ENCODE results near the gene TAF3.
A peak's percentile ranks its signal among the peaks of the same experiment; 100 is the strongest.
"Not testable (repeated sequence)": the region's sequence is repeated elsewhere in the genome, so short reads cannot be mapped to it uniquely, and the experiment has no call there.

TAF3 gene

DNA sequence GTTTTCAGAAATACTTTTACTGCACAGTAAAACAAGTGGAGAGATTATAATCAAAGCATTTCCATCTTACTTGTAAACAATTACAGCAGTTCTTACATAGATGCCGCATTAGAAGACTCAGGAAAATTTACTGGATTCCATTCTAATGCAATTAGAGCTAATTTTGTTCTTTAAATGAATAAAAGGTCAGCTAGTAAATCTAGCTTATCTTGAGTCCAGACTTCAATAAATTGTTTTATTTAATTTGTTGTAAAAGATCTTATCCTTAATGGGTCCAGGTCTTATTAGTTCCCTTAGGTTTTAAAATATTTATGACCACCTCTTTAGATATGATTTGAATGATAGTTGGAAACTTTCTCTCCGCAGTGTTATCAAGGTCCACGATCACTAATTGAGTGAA lies 166.0 kb downstream of the TAF3 start:
- no peak for DNase-seq

DNA sequence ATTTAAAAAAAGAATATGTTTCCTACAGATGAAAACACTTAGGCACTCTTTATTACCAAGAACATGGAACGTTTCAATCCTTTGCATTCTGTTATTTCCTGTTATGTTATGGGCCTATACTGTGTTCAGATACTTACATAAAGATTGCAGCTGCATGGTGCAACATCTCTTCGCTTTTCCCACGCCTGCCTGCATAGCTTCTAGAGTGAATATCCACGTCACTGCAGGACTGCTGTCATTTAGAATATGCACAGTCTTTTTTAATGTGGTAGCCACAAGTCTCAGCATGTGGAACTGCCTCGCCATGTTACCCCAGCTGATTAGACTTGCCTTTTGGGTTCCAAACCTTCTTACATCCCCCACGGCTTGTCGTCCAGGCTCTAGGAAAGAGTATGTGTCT lies 166.6 kb downstream of the TAF3 start:
- no peak for DNase-seq

DNA sequence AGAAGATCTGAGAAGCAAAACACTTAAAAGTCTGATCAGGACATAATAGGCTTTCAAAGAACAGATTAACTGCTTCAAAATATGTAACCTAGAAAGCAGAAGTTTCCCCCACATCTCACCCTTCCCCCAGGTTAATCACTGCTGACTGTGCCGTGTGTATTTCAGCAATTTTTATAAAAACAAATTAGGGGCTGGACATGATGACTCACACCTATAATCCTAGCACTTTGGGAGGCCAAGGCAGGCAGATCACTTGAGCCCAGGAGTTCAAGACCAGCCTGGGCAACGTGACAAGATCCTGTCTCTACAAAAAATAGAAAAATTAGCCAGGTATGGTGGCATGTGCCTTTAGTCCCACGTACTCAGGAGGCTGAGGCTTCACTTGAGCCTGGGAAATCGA lies 168.5 kb downstream of the TAF3 start:
- DNase-seq: no peak

DNA sequence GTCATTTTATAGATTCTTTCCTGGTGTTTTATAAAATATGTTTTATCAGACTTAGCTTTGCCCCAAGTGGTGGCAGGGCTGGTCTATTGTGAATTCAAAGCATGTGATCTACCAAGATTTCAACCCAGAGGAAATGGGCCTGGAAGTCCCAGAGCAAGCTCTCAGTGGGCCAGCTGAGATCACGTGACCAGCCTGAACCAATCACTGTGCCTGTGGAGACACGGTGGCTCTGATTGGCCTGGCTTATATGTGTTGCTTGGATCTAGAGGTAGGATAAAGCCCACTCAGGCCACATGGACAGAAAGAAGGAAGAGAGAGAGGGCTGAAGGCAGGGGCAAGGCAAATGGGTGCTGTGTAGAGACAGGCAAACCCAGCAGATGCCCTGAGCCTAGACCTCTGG lies 170.7 kb downstream of the TAF3 start:
- DNase-seq: no peak

DNA sequence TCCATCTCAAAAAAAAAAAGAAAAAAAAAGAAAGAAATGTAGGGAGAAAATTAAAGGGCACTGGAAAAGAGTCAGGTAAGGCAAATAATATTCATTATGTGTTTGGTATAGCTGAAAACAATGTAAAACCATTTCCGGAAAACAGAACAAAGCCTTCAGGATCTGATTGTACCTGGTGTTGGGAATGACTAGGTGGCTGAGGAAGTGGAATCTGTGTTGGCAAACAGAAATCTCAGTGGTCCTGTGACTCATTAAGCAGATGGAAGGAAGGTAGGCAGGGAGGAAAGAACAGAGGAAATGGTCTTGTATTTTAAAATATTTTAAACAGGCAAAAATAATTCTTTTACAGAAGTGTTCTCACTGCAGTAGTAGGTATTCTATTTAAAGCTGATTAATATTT lies 180.5 kb downstream of the TAF3 start:
- DNase-seq: no peak

DNA sequence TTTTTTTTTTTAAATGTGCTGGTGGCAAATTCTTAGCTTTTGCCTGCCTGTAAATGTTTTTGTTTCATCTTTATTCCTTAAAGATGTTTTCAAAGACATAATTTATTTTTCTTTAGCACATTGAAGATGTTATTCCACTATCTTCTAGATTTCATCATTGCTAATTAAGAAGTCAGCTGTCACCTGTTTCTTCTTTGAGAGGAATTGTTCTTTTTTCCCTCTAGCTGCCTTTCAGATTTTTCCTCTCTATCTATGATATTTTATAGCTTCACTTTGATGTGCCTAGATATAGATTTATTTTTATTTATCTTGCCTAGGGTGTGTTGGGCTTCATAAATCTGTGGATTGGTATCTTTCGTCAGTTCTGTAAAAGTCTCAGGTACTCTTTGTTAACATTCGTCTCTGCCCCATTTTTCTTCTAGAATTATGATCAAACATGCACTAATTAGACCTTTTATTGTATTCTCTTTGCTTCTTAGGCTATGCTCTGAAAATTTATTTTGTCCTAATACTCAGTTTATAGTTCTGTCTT lies 186.2 kb downstream of the TAF3 start:
- DNase-seq: no peak

DNA sequence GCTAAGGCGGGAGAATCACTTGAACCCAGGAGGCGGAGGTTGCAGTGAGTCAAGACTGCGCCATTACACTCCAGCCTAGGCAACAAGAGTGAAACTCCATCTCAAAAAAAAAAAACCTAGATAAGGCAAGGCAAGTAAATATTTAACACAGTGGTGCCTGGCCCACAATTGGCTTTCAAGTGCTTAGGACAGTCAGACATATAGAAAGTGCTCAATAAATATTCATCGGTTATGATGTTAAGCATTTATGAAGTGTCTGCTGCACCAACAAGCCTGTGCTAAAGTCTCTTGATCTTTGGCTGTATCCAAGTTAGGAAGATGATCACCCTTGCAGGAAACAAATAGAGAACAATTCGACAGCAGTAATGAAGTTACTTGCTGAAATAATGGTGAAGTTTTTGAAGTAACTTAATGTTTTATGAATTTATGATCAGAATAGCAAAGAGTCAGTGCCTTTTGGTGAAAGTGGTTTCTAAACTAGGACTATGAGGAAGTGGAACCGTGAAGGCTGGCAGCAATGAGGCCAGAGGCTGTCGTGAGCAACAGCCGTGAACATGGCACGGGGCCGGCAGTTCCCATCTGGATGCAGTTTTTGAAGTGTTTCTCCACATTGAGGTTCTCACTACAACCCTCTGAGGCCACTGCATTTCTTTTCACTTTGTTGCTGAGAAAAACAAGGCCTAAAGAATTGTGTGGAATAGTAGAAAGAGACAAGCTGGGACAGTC lies 188.1 kb downstream of the TAF3 start:
- DNase-seq: no peak

DNA sequence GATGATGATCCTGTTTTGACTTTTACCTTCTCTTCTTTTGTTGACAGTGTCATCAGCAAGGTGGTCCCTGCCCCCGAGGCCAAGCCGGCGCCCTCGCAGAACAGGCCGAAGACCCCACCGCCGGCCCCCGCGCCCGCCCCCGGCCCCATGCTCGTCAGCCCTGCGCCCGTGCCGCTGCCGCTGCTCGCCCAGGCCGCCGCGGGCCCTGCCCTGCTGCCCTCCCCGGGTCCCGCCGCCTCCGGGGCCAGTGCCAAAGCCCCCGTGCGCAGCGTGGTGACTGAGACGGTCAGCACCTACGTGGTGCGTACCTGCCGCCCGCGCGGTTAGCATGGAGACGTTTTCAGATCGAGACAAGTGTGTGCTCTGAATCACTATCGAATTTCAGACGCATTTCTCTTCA lies 190.7 kb downstream of the TAF3 start:
- DNase-seq: no peak

DNA sequence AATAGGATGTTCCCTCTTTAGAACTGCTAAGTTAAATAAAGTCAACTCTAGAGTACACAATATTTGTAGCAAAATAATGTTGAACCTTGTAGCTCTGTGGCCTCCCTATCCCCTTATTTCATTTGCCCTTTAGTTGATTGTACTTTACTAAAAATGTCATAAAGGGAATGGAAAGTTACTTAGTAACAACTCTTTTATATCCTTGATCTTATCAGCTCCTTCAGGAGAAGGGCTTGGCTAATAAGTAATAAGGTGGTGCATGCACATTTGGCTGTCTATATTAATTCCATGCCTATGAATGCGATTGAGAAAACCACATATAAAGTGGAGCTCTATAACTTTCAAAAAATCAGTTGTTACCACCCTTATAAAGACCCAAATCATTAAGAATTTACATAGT lies 194.7 kb downstream of the TAF3 start:
- DNase-seq: no peak

DNA sequence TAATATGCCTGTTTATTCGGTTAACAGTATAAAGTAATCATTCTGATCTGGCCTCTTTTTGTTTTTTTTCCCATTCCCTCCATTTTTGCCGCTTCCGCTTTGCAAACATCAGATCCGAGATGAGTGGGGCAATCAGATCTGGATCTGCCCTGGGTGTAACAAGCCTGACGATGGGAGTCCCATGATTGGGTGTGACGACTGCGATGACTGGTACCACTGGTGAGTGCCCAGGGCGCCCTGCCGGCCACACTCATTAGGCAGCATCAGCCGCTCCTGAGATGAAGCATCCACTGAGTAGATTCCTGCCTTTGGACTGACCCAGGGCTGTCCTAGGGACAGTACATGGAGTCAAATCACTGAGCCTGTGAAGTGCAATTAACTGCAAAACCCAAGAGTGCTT lies 195.3 kb downstream of the TAF3 start:
- no peak for DNase-seq

DNA sequence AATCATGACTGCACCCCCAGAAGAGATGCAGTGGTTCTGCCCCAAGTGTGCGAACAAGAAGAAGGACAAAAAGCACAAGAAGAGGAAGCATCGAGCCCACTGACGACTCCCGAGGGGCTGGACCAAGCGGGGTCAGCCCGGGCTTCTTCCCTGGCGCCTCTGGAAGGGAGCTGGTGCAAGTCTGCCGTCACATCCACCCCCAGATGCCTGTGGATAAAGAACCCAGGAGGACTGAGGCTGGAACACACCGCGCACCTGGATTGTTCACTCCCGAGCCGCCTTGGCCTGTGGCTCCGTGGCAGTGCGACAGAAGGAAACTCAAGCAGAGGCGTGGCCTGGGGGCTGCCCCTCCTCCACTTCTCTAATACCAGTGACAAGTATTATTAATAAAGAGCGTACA lies 196.3 kb downstream of the TAF3 start:
- no peak for DNase-seq

DNA sequence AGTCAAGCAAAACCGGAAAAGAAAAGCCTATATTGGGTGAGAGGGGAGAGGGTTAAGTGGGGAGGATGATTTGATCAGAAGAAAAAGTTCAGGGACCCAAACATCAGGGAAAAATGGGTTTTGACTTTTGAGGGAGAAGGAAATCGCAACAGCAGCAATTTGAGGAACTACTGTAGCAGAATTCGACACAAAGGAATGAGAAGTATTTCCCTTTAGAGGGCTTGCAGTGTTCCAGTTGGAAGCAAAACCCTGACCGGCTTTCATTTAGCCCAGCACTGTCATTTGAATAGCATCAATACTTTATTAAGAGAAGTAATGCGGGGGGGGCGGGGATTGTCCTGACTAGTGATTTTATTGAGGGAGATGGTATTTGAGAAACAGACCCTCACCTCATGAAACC lies 199.0 kb downstream of the TAF3 start:
- no peak for DNase-seq

DNA sequence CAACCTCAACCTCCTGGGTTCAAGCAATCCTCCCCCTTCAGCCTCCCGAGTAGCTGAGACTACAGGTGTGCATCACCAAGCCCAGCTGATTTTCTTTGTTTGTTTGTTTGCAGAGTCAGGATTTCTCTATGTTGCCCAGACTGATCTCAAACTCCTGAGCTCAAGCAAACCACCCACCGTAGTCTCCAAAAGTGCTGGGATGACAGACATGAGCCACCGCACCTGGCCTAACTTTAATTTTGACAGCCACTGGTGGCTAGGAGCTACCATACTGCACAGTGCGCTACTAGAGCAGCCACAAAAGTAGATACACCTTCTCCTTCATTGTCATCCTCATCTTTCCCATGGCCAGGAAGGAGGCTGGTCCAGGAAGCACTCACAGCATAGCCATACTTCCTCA lies 205.0 kb downstream of the TAF3 start:
- no peak for DNase-seq

DNA sequence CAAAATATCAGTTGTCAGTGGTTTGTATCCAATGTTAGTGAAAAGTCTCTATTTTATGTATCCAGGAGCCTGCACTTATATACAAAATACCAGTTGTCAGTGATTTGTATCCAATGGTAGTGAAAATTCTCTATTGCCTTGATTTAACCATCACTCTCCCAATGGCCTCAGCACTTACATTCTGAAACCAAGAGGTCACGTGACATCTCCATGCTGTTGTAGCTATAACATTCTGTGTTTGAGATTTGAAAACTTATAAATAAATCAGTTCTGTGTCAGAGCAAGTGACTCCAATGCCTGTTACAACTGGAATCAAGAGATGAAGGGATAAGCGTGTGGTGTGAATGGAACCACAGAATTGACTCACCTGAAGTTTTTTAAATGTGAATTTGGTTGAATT lies 205.5 kb downstream of the TAF3 start:
- DNase-seq: no peak

DNA sequence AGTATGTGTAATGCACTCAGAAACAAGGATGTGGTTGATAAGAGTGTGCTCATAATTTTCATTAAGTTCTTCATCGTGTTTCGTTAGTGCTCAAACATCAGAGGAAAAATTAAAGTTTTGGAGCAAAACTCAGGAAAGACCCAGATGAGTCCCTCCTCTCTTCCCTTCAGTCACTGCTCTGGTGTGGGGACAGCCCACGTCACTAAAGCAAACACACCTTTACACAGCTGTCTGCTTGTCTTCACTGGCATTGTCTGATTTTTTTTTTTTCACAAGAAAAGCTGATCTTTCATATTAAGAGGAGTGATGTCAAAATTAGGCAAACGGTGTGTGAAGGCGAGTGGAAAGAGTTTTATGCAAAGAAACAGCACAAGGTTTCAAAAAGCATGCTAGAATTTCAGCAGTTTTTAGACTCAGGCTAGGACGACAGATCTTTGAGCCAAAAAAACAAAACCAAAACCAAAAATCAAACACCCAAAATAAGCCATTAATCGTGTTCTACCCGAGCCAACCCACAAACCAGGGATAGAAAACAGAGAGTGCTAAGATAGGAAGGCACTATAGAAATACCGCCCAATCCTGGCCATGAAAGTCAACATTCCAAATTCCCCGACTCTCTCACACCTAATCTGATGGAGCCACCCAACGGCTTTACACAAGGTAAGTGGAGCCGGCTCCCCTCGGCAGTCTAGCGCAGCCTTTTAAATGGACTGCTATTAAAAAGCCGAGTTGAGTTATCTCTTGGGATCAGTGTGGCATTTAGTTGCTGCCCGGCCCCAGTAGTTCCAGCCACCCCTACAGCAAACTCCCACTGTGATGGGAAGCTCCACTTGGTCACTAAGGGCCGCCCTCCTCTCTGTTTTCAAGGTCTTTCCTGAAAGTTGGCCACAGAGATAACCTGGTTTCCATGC lies 208.3 kb downstream of the TAF3 start:
- DNase-seq: peak; percentile 9

DNA sequence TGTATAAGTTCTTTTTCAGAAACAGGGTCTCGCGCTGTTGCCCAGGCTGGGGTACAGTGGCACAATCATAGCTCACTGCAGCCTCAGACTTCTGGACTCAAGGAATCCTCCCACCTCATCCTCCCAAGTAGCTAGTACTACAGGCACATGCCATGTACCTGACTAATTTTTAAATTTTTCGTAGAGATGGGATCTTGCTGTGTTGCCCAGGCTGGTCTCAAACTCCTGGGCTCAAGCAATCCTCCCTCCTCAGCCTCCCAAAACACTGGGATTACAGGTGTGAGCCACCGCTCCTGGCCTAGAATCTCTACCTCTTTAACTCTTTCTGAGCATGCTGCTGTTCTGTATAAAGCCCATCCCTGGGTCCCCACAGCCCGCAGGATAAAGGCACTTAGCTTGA lies 212.9 kb downstream of the TAF3 start:
- not testable (repeated sequence) for DNase-seq

DNA sequence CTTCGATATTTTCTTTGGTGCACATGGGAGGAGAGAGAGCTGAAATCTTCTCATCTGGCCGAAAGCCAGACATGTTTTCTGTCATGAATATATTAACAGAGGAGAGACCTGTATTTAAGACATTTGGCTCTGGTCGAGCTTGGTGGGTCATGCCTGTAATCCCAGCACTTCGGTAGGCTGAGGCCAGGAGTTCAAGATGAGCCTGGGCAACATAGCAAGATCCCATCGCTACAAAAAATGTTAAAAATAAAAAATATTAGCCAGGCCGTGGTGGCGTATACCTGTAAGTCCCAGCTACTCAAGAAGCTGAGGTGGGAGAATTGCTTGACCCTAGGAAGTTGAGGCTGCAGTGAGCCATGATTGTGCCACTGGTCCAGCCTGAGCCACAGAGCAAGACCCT lies 214.3 kb downstream of the TAF3 start:
- no peak for DNase-seq

DNA sequence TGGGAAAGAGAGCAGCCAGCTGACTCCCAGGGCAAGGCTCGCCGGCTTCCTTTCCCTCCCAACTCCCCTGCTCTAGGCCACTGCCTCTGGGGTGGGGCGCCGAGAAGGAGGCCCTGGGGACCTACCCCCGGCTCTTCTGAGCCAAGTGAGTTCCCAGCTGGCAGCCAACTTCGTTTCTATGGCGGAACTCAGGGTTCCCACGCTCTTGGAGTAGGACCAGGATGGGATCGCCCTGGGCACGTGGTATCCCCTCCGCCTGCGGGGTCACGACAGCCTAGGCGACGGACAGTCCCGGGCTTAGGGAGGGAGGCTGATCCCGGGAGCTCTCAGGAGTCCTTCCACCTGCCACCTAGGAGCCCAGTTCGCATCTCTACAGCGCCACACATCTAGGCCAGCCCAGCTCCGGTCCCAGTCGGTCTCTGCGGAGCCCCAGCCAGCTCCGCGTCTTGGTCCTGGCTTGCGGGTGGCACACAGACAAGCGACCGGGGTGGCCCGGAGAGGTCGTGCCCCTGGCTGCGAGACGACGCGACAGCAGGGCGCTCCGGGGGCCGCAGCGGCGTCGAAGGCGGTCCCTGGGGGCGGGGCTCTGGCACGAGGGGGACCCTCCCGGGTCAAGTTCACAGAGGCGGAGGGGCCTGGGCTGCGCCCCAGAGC lies 215.6 kb downstream of the TAF3 start:
- peak; percentile 3 for DNase-seq

DNA sequence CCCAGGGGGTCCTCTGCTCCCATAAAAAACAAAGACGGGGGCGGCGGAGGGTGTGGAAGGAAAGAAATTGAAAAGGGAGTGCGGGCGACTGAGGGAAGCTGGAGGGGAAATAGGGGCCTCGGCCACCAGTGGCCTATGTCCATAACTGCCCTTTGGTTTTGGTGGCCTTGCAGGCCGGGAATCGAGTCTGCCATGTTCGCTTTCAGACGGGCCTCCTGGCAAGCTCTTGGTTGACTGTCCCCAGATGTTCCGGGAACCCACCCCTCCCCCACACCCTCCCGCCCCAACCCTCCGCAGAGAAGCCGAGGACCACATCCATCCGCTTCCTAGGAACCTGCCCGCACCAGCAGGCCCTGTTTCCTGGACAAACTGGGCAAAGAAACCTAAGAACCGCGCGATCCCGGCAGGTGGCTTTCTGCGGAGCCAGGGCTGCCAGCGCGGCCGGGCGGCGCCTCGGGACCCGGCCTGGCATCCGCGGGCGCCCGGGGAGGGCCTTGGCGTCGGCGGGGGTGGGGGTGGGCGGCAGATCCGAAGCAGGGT lies 216.2 kb downstream of the TAF3 start:
- DNase-seq: peak; percentile 1

DNA sequence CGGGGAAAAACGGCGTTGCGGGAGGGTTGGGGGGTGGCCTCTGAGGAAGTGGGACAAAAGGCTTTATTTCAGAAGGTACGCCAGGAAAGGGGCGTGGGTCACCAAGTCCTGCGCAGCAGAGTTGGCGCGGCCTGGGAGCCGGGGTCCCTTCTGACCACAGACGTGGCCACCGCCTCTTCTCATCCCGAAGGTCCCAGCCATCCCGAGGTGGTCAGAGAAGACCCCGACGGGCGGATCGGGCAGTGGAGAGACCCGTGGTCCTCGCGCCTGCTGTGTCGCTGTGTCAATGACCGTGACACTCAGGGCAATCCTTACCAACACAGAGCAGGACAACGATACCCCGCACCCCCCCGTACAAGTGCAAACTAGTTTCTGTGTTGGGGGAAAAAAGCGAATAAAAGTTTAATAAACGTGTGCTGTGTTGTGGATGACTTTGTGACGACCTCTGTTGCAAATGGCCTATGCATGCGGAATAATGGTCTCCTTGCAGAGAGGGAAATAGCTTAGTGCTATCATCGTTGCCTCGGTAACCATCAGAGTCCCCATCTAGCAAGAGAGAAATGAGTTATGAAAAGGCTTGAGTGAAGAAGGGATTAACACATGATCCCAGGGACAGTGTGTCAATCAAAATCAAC lies 216.8 kb downstream of the TAF3 start:
- peak; percentile 7 for DNase-seq

DNA sequence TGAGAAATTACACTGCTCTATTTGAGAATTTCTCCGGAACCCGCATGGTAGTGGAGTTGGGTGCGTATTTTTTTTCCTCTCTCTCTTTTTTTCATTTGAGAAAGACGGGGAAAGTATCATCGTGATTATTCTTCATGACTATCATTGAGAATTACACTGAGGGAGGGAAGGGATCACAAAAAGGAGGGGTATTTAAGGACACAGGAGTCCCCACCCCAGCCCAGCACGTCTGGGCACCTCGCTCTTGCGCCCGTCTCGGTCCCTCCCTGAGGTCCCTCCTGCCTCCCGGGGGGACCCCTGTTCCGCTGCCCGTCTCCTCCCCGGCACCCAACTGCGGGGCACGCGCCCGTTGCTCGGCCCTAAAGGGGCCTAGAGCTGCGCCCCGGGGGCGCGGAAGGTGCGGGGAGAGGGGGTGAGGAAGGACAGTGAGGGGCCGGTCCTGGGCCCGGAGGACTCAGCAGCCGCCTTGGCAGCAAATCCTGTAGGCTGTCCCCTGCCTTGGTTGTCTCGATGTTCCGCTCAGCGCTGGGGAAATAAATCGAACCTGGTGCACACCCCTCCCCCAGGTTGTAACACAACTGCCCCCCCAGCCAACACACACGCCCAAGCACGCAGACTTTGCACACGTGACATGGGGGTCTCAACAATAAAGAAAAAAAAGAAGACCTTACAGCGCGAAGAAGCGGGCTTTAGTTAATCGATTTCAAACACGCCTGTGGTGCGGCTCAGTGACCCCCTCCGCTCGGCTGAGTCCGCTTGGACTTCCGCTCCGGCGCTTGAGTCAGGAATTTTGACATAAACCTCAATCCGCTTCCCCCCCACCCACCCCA lies 217.6 kb downstream of the TAF3 start:
- DNase-seq: peak; percentile 11

All from central memory CD4-positive, alpha-beta T cell (primary cell).